Peyer's patch (tissue), 4 donors: Measurements from ENCODE around the gene ZGRF1.

ENCODE experiments used
- POLR2A ChIP-seq, 2 donors: fragments of 450-650 bp; IDR thresholded peaks; one replicate each; pipeline ENCODE4 v1.5.1; 2017; ENCODE audit warnings: antibody characterized with exemption in 2 of 2, mild to moderate bottlenecking in 2 of 2, moderate library complexity in 2 of 2
- TF ChIP-seq, protein P1 (sequence below), 6 experiments: fragments of 450-650 bp in 4 of 6; fragments of 200-600 bp in 2 of 6; sonication (generic) in 1 of 6; IDR thresholded peaks; one replicate each; pipeline ENCODE4 v1.5.1; 2017 to 2019; ENCODE audit warnings: antibody characterized with exemption in 6 of 6, mild to moderate bottlenecking in 3 of 6, moderate library complexity in 1 of 6

DNA sequence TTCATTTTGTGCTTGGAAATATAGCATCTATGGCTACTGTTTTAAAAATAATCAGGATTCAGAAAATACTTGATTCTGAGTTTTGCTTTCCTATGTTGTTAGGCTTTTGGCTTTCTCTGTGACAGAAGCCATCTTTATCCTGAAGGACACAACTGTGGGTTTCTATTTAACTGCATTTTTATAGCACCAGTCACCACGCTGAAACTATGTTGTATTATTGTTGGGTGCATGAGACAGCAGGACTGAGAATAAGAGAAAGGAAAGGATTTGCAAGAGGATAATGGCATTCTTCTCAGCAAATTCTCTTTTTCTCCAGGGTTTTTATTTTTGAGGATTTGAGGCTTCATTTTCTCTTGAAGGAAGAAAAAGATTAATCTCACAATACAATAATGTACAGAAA is 110.6 kb downstream of the ZGRF1 start:
- TF ChIP-seq, protein P1, sequence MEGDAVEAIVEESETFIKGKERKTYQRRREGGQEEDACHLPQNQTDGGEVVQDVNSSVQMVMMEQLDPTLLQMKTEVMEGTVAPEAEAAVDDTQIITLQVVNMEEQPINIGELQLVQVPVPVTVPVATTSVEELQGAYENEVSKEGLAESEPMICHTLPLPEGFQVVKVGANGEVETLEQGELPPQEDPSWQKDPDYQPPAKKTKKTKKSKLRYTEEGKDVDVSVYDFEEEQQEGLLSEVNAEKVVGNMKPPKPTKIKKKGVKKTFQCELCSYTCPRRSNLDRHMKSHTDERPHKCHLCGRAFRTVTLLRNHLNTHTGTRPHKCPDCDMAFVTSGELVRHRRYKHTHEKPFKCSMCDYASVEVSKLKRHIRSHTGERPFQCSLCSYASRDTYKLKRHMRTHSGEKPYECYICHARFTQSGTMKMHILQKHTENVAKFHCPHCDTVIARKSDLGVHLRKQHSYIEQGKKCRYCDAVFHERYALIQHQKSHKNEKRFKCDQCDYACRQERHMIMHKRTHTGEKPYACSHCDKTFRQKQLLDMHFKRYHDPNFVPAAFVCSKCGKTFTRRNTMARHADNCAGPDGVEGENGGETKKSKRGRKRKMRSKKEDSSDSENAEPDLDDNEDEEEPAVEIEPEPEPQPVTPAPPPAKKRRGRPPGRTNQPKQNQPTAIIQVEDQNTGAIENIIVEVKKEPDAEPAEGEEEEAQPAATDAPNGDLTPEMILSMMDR (IDR thresholded peaks at IDR 0.05): no peak
- TF ChIP-seq POLR2A (IDR thresholded peaks at IDR 0.05): no peak
